NCI-H1436 (cell line): ENCODE data around the gene MCTP2.

Experiments
- DNase-seq: peaks from one replicate; lab custom pipeline; 2025; lab: John Stamatoyannopoulos, UW

Gene MCTP2

DNA sequence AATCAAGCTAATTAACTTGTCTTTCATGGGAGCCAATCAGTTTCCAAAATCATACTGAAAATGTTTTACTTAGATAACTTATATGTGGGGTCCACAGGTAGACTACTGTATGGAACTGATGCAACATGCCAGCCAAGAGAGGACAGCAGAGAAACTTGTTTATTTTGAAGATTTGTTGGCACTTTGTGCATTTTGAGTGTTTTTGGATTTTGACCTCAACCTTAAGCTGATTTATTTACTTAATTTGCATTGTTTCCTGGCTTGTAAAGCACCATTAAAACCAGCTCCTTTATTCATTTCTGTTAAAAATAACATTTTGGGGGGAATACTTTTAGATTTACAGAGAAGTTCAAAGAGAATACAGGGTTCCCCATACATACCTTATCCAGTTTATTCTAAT is 166.6 kb downstream of the MCTP2 start:
- no peak for DNase-seq

DNA sequence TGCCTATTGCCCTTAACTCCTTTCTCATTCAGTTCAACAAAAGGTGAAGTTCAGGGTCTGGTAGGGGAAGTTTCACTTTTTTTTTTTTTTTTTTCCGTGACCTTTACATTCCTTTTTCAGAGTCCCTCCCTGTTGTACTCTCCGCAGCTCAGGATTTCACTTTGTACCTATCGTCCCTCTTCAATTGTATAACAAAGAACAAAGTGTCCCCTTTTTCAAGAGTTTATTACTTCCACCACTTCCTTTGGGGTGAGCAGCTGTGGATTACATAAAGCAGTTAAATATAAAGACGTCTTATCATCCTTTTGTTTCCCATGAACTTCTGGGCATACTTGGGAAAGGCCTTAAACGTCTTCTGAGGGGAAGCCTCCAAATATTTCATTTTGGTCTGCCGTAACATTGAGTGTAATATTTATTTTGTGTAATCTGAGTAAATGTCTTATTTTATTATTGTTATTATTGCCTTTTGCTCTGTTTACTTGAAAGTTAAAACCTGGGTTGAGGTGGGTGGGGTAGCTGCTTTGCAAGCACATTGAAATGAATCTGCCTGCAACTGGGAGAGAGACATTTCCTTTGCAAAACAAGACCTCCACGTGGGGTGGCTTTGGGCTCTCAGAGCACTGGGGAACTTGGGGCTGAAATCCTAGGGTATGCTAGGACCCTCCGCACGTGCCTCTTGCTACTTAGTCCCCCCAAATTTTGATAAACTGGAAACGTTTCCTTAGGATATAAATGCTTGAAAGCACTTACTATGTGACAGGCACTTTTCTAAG is 169.4 kb downstream of the MCTP2 start:
- DNase-seq, result no peak

DNA sequence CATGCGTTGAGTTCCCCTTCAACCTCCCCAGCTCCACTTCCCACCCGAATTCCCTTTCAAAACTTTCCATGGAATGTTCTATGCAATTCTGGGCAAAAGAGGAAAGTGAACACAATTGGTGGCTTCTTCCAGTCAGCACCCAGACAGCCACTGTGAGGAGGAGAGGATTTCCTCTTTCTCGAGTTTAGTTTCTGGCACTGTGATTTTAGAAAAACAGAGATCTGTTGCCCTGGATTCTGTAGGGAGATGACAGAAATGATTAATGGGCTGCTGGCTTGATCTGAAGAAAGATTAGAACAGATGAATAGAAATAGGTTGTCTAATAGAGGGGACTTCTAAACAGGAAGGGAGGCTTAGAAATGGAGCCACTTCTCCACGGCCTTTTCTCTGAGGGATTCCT is 172.0 kb downstream of the MCTP2 start:
- DNase-seq, result no peak

DNA sequence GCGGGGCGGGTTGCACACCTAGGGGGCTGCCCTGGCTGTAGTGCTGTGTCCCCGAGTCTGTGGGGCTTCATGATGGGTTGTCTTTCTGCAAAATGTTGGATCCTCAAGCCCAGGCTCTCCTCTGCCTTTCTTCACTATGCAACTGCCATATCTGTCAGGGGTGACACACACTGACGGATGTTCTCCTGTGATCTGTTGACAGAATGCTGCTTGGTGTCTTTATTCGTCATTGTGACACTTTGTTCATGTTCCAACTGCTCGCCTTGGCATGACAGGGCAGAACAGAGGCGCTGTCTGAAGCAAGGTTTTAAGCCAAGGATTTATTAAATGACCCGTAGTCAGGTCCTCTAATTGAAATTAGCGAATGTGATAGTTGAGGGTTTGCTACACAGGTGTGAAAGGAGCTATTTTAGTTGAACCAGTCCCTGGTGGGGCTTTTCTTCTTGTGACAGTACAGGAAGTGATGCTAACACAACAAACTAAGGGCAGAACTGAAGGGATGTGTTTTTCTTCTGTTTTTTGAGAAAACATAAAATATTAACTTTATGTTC is 173.4 kb downstream of the MCTP2 start:
- DNase-seq, result no peak

DNA sequence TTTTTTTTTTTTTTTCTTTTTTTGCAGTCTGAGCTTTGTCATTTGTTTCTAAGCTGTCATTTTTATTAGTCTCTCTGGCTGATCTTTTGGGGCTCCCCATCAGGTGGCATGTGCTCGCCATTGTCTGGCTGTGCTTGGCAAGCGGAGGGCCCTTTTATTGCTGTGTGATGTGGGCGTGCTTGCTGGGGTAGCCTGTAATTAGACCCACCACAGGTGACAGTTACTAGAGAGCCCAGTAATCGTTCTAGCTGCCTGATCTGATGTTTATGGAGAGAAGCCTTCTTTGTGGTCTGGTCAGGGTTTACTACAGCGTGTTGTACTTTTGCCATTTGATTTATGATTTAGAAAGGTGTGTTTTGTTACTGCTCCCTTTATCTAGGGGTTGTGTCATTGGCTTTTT is 179.9 kb downstream of the MCTP2 start:
- DNase-seq, result peak; percentile 52

DNA sequence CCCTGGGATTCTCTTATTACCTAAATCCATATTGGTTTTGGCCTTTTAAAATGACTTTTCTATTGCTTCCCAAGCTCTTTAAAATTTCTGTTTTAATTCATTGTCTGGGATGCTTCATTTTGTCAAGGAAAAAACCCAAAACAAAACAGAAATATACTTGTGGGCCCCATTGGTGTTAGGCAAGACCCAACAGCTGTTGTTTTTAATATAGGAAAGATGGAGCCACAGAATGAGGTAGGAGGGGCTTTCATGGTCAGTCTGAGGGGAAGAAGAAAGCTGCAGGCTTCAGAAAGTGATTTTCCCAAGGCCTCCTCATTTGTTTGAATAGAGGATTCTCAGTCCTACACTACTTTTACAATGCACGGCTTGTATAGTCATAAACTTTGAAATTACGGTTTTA is 180.5 kb downstream of the MCTP2 start:
- DNase-seq, result no peak

DNA sequence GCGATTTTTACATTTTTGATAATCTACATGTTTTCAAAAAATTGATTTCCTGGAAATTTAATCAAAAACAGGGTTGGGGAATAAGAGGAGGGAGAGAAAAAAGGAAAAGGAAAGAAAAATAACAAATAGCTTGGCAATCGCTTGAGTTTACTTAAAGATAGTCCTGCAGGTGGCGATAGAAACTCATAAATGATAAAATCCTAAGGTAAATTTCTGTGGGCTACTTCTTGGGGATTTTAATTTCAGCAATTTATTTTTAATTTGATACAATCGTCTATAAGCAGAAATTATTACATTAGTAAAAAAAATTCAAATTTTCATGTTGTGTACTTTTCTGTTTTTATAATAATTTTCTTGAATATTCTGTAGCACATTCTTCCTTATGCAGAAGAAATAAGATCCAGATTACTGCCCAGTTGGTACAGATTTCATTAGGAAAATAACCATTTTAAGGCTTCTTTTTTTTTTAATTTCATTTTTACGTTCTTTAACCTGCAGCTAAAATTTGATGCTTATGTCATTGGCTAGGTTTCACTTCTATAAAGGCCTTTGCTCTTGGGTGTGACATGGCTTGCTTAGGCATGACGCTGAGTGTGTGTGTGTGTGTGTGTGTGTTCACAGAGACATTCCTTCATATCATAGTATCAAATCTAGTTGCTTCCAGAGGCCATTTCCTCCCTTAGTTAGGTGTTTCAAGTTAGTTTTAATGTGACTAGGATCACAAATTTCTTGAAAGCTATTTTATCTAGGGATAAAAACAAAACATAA is 181.8 kb downstream of the MCTP2 start:
- peak; percentile 9 for DNase-seq

DNA sequence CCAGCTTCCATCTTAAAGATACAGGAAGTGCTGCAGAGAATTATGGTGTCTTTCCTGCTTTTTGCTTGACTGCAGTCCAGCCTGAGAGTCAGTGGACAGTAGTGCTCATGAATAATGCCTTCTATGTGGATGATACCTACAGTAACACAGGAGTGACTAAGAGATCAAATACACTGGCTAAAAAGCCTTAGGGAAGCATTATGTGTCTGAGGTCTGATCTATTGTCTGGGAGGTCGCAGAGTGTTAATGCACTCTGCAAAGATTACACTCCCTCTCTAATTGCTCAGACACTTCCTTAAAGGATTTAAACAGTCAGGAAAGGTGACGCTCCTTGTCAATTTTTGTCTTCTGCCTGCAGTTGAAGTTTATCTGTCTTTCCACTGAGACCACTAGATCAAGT is 183.6 kb downstream of the MCTP2 start:
- DNase-seq, result no peak

DNA sequence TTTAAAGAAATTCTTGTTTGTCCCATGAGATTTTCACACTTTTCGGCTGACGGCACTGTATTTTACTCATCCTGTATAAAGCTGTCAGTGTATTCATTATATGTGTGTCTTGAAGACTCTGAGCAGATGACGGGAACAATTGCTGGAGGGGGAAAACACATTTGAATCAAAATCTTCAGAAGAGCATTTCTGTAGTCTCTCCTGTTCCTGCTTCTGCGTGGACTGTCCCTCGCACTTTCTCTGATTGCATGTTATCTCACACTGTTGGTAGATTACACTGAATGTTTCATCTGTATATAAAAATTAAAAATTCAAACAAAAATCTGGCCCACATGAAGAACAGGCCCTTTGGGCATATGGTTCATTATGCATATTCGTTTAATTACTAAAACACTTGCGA is 184.9 kb downstream of the MCTP2 start:
- DNase-seq, result no peak

DNA sequence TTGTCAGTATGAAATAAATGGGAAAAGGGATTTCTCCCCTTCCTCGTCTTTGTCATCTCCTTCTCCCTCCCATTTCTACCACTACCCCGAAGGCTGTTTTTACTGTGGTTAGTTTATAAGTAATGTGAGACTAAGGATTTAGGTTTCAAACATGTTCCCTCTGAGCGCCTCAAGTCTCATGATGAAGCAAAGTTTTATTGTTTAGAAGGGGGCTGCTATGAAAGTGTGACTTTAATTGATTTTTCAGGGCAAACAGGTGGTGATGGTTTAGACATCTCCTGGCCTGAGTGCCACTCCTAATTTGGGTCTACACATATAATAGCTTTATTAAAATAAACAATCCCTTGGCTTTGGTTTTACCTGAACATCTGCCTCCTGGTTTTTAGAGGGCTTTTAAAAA is 185.5 kb downstream of the MCTP2 start:
- DNase-seq, result no peak

DNA sequence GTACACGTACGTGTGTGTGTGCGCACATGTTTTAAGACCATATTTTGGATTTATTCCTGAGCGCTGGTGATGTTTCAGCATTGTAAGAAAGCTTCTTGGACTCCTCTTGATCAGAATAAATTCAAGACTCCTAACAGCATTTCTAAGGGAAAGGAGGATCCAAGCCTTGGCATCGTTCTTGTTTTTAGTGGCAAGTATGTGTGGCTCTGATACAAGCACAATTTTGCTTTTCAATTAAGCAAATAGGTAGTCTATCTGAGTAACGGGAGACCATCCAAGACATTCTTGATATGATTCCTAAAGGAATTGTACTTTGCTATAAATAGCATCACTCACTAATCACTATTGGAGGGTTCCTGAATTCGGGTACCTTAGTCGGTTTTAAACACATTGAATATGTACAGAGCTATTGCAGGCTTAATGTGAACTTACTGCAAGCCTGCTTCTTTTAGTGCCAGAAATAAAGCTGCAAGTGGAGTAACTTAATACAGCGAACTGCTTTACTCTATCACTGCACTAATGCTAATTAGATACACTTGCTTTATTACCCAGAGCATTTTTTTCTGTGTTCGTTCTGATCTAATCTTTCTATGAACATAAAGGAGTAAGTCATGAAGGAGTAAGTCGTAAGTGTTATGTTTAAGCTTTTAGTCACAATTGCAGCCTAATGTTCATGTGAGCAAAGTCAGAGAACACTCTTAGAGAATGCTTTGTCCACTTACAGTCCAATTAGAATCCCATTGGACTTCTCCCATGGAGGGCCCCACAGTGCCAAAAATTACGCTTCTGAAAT is 186.3 kb downstream of the MCTP2 start:
- no peak for DNase-seq

DNA sequence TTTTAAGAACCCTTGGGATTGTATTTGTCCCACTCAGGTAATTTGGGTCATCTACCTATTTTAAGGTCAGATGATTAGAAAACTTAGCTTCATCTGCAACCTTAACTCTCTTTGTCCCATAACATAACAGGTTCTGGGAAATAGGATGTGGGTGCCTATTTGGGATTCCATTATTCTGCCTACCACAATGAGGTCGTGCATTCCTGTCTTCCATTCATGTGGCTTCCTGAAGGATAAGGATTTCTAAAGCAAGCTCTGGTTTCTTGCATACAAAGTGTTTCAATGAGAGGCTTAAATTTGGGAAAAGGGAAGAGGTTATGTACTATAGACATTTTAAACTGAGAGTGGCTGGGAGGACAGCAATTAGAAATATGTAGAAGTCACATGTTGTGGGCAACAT is 190.3 kb downstream of the MCTP2 start:
- no peak for DNase-seq

DNA sequence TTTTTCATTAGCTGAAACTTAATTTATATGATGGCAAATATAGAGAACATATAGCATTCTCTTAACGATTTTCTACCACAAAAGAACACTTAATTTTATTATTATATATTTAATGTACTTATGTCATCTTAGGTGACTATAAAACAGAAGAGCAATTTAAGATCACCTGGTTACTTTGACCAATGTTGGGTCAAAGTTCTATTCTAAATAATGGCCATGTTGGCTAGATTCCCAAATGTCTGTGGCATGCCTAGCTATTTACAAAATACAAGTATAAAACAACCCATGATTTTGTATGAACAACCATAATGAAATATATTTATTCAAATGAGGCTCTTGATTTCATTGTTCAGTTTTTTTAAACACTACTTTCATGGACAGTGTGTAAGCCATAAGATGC is 200.9 kb downstream of the MCTP2 start:
- no peak for DNase-seq

DNA sequence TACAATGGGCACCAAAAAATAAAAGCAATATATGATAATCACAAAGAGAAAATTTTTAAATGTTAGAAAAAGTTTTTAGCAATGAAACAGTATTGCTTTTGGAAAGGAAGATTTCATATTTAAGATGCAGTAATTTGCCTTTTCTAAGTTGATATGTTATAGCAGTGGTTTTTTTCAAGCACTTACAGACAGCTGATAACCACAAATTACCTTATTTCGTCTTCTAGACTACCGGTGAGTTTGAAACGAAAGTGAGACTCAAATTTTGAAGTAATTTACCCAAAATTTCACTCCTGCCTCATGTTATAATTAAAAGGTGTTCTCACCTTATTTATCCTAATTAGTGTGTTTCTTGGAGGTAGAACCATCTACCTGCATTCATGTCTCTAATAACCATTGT is 207.8 kb downstream of the MCTP2 start:
- DNase-seq, result no peak

DNA sequence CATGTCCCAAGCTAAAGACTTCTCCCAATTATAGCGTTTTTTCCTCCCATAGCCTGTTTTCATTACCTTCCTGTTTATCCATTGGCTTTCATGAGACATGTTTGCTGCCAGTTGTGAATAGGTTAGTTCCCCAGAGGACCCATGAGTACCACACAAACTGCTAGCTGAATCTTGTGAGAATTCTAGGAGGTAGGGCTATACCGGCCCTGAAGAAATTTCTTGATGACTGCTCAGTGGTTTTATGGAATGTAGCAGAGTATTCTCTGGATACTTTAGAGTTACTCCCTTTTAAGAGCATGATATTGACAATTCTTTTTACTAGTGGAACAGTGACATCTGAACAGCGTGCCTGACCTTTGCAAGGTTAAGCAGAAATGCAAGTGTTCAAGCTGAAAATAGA is 210.4 kb downstream of the MCTP2 start:
- no peak for DNase-seq

DNA sequence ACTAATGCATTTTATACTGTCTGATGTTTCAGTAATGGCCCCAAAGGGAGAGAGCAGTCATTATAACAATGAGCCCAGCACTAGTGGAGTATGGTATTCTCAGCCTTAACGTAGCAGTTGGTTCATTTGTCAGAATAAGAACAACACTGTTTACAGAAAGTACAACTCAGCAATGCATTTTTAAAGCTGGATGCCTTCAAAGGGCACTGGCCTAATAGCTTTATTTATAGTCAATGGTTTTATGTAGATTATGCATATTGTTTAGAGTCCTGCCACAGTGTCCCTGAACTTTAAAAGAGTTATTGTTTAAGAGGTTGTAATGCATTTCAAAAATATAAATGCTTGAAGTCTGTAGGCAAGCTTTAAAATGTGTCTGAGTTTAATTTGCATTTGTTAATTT is 211.1 kb downstream of the MCTP2 start:
- no peak for DNase-seq

DNA sequence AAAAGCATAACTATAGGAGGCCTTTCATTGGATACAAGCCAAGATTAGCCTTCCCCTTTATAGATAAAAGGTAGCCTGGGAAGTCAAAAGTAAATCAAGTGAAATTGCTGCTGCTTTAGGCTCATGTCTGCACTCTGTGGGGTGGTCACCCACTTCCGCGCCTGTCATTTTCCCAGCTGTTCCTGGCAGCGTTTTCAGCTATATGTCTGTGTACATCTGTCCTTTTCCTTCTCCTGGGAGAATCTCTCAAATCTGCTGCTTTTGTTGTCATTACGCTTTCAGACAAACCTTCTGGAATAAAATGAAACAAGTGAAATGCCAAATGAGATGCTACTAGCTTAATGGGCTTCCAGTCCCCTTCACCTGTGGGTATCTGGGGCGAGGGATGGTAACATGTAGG is 211.8 kb downstream of the MCTP2 start:
- no peak for DNase-seq

DNA sequence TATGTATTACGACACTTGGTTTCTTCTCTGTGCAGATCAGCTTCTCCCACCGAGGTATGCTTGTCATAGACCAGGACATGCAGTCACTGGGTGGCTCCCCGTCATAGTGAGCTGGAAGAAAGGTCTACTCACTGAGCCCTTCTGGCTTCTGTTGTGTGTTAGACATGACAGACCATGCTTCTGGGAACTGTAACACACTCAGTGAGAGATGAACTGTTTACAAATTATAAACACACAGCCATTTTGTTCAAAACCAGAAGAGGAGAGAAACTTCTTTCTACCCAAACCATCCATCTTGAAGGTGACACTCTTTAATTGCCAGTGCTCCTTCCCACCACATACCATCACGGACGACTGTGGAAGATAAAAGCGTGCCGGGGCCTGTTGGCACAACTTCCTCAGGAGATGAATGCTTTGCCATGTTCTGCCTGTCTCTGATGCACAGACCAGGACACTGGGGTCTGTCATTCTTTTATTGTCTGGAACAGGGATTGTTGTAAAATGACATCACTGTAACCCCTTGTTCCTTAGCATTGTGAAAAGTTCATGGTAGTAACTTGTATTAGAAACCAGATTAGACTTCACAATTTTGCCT is 214.3 kb downstream of the MCTP2 start:
- no peak for DNase-seq

DNA sequence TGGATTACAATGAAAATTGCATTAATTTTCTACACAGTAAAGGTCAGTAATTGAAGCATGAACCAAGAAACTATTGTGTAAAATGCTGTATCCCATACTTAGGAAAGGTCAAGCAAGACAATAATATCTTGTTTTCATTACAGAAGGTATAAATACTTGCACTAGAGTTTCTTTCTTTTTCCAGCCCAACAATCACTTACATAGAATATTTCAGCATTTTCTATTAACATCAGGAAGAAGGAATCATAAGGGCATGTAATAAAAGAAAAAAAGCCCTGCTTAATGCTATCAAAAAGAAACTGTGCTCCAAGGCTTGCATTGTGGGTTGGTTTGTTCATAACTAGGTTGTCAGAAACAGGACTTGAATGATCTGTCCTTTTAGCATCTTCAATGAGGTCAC is 215.1 kb downstream of the MCTP2 start:
- no peak for DNase-seq

DNA sequence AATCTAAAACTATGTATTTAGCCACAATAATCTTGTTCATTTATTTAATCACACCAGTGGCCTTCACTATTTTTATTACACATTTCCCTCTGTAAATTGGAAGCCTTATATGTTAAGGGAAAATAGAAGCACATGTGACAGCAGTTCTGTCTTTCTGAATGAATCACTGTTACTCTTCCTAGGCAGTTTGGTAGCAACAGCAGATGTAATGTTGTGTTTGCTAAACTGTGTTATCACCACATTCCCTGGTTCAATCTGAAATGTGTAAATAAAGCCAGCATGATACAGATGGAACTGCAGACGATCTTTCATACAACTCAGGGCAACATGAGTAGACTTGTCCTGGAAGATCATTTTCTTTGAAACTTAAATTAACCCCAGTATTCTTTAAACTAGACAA is 220.1 kb downstream of the MCTP2 start:
- DNase-seq, result no peak

DNA sequence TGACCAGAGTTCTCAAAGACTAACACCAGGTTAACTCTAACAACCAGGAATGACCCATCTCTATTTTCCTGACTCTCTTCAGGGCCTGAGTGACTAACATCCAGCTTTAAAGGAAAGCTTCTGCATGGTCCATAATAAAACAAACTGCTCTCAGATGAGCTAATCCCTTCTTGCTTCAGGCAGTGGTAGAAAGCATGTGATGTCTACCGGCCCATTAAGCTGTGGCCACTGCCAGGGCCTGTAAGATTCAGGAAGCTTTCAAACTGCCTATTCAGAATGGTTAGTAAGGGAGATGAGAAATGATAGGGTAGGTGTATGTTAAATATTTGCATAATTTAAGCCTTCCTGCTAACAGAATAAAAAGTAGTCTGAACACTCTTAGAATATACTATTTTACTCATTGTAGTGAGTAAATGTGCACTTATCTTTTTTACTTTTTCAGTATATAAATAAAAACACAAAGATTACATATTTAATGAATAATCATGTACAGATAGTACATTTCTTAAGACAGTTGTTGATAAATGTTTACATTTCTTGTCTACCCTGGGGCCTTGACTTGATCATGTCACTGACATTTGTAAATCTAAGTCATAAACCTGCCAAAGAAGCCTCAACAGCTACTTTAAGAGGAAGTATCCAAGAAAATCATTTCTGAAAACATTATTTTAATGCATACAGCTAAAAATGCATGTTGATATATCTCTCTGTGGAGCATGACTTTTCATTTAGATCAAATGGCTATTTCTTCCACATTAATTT is 222.0 kb downstream of the MCTP2 start:
- no peak for DNase-seq
